ENCODE data around the gene ANKRD44. TPM values are rescaled to one million over a fixed set of nuclear protein-coding genes. Genes with fewer than 3 reads are reported as not detected.

Gene ANKRD44
- total and polyA plus RNA-seq, 2 of the 8 experiments (the other 6 are each of a cell fraction or from before 2014, with no cell fraction given): 1.2 to 1.3 TPM

DNA sequence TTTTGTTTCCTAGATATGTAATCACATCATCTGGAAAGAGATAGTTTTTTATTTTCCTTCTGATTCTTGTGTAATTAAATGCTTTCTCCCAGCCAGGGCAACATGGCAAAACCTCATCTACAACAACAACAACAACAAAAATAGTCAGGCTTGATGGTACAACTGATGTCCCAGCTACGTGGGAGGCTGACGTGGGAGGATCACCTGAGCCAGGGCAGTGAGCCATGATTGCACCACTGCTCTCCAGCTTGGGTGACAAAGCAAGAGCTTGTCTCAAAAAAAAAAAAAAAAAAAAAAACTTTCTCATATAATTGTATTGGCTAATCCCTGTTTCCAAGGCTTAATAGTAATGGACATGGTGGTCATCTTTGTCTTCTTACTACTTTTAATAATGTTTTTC, 357.6 kb downstream of the ANKRD44 start:
- no peak for DNase-seq (ENCODE audit: low read depth in 1 of 2, low spot score in 2 of 2)
- Histone ChIP-seq H2BK120ac (replicated peaks; ENCODE audit: low read depth, low read length) (no peak overlapping the region), H3K4ac (replicated peaks; ENCODE audit: insufficient read length, low read depth, low read length) (no peak overlapping the region), H3K4me3 (ENCODE audit: extremely low read depth in 1 of 4, insufficient read depth in 2 of 4, low read depth in 3 of 4, low read length in 4 of 4) (no peak overlapping the region), H3K9me3 (ENCODE audit: insufficient read depth in 2 of 2, low read depth in 1 of 2, low read length in 1 of 2) (no peaks in the 10 kb centered on the region), H3K4me1 (replicated peaks in 1 of 4; ENCODE audit: control insufficient read depth in 3 of 4, insufficient read depth in 4 of 4, low read length in 3 of 4) (peaks cover 2 to 12% (median 7%) of the 10 kb centered on the region in 4 experiments; a peak in 3 of 7 replicates), H2BK12ac (ENCODE audit: low read depth, low read length) (no peak overlapping the region), H2AK5ac (ENCODE audit: low read depth, low read length) (no peak overlapping the region), H3K36me3 (ENCODE audit: control insufficient read depth in 2 of 4, insufficient read depth in 4 of 4, low read length in 3 of 4) (no peaks in the 10 kb centered on the region), H2BK5ac (ENCODE audit: low read depth, low read length) (no peak overlapping the region), H3K9ac (replicated peaks in 1 of 4; ENCODE audit: extremely low read depth in 1 of 4, low read depth in 3 of 4, low read length in 3 of 4) (no peak overlapping the region), H3K4me2 (ENCODE audit: insufficient read depth in 1 of 2, low read depth in 2 of 2, low read length in 2 of 2) (no peak overlapping the region), H3K56ac (replicated peaks; ENCODE audit: insufficient read length, low read depth, low read length) (no peak overlapping the region), H4K5ac (ENCODE audit: insufficient read length, low read depth, low read length) (no peak overlapping the region), H3K27me3 (replicated peaks in 1 of 4; ENCODE audit: control insufficient read depth in 3 of 4, extremely low read depth in 1 of 4, insufficient read depth in 3 of 4, low read length in 3 of 4) (no peaks in the 10 kb centered on the region), H4K20me1 (replicated peaks in 1 of 2; ENCODE audit: control insufficient read depth in 1 of 2, insufficient read depth in 2 of 2, low read length in 2 of 2) (no peaks in the 10 kb centered on the region), H3K23me2 (ENCODE audit: low read depth, low read length) (no peaks in the 10 kb centered on the region), H3K23ac (ENCODE audit: insufficient read length) (no peak overlapping the region), H4K91ac (replicated peaks; ENCODE audit: insufficient read length, low read length) (no peak overlapping the region), H2BK20ac (ENCODE audit: low read length) (no peak overlapping the region), H3K79me1 (ENCODE audit: low read depth, low read length) (no peaks in the 10 kb centered on the region), H3K14ac (ENCODE audit: insufficient read length) (no peak overlapping the region), H3K18ac (ENCODE audit: extremely low read depth, low read length) (no peak overlapping the region), H2AFZ (ENCODE audit: low read length) (no peak overlapping the region), H2BK15ac (ENCODE audit: low read length) (no peak overlapping the region), H3K79me2 (ENCODE audit: control insufficient read depth in 1 of 2, insufficient read depth in 2 of 2, low read length in 2 of 2) (no peaks in the 10 kb centered on the region), H4K8ac (ENCODE audit: extremely low read depth, insufficient read depth, low read length) (no peak overlapping the region), H3K27ac (ENCODE audit: low read depth, low read length) (no peak overlapping the region)
- CTCF ChIA-PET (ENCODE audit: partially characterized antibody): interaction anchor here (0.7 kb wide), 1 partner anchor 430 kb away, joined by 3 read pairs; no protein-coding TSS in a partner anchor
- FAIRE-seq: no peak
- POLR2A ChIA-PET (ENCODE audit: partially characterized antibody): no interaction called here
- WGBS, 2 experiments (ENCODE audit: extremely low coverage in 1 of 2, insufficient coverage in 1 of 2, insufficient read length in 1 of 2, insufficient replicate concordance in 2 of 2, low coverage in 1 of 2, low lambda C conversion rate in 2 of 2, missing lambda C conversion rate in 1 of 2): 96% methylated on average over 2 of the region's 2 CpGs; no CpG with 5 or more reads in 1 of the 2 experiments
- no peak for TF ChIP-seq KDM5A (IDR thresholded peaks at IDR 0.05; ENCODE audit: low read length)
- no peak for TF ChIP-seq TEAD4 (IDR thresholded peaks at IDR 0.05; ENCODE audit: low read depth, low read length)
- TF ChIP-seq KDM4A (IDR thresholded peaks at IDR 0.05; ENCODE audit: low read depth, low read length, severe bottlenecking): no peak
- TF ChIP-seq RAD21 (IDR thresholded peaks at IDR 0.05 in 1 of 2, conservative IDR thresholded peaks at IDR 0.05 in 1 of 2; ENCODE audit: low read depth in 2 of 2, low read length in 2 of 2): no peak
- no peak for TF ChIP-seq USF2 (IDR thresholded peaks at IDR 0.05; ENCODE audit: low read length)
- no peak for TF ChIP-seq POLR2AphosphoS5 (IDR thresholded peaks at IDR 0.05; ENCODE audit: low read depth, low read length)
- TF ChIP-seq, protein P1, sequence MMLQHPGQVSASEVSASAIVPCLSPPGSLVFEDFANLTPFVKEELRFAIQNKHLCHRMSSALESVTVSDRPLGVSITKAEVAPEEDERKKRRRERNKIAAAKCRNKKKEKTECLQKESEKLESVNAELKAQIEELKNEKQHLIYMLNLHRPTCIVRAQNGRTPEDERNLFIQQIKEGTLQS (IDR thresholded peaks at IDR 0.05; ENCODE audit: insufficient read depth, low read depth, low read length): no peak
- TF ChIP-seq NRF1 (IDR thresholded peaks at IDR 0.05; ENCODE audit: low read depth, low read length): no peak
- no peak for TF ChIP-seq SIN3A (conservative IDR thresholded peaks at IDR 0.05 in 1 of 2, IDR thresholded peaks at IDR 0.05 in 1 of 2; ENCODE audit: low read depth in 1 of 2, low read length in 2 of 2)
- no peak for TF ChIP-seq POU5F1 (IDR thresholded peaks at IDR 0.05; ENCODE audit: low read depth, low read length)
- no peak for TF ChIP-seq EZH2 (IDR thresholded peaks at IDR 0.05; ENCODE audit: low read depth, low read length, severe bottlenecking)
- TF ChIP-seq GABPA (IDR thresholded peaks at IDR 0.05; ENCODE audit: borderline replicate concordance, insufficient read depth, low read length): no peak

All from H1 (cell line).